ENCODE data around the gene PKD1L1. TPM values are rescaled to one million over a fixed set of nuclear protein-coding genes. Genes with fewer than 3 reads are reported as not detected.

Gene PKD1L1
- total and polyA plus RNA-seq, 3 donors from 2014 or later = 4.0 to 4.8 (median 4.2) TPM

DNA sequence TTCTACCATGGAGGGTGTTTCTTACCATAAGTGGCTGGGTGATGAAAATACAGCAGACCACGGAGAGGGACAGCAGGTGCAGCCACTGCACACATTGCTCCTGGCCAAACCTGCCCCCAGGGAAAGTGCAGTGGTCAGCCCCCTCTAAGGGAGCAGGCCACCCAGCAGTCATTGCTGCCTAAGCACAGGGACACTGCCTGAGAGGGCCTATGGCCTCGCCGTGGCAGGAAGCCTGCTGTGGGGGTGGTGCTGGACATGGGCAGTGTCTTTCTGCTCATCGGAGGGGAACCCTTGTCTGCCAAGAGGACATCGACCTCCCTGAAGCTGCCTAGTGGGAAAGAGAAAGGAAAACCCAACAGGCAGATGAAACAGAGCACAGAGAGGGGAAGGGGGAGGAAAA, 118.3 kb downstream of the PKD1L1 start:
- TF ChIP-seq, protein P1, sequence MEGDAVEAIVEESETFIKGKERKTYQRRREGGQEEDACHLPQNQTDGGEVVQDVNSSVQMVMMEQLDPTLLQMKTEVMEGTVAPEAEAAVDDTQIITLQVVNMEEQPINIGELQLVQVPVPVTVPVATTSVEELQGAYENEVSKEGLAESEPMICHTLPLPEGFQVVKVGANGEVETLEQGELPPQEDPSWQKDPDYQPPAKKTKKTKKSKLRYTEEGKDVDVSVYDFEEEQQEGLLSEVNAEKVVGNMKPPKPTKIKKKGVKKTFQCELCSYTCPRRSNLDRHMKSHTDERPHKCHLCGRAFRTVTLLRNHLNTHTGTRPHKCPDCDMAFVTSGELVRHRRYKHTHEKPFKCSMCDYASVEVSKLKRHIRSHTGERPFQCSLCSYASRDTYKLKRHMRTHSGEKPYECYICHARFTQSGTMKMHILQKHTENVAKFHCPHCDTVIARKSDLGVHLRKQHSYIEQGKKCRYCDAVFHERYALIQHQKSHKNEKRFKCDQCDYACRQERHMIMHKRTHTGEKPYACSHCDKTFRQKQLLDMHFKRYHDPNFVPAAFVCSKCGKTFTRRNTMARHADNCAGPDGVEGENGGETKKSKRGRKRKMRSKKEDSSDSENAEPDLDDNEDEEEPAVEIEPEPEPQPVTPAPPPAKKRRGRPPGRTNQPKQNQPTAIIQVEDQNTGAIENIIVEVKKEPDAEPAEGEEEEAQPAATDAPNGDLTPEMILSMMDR (IDR thresholded peaks at IDR 0.05) = no peak
- no peak for TF ChIP-seq POLR2A (IDR thresholded peaks at IDR 0.05)
- WGBS, 2 donors = 59 to 70% methylated on average over 5 of the region's 5 CpGs

DNA sequence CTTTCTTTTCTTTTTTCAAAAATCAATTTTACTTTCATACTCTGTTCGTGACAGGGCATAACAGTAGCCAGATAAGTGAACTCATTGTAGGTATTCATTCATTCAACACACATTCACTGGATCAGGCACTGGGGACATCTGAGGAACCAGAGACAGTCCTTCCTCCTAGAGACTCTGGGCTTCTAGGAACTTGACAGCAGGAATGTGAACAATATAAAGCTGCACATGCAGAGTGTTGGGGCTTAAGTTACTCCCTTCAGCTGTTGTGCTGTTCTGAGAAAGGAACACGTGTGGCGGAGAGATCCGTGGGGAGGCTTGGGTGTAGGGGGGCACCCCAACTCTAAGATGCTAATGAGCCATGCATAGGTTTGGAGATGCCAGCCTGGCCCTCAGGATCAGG, 120.4 kb downstream of the PKD1L1 start:
- Histone ChIP-seq H3K36me3 (ENCODE audit: low read depth, missing control alignments) (no peaks in the 10 kb centered on the region), H3K27ac (no peak overlapping the region), H3K9me3 (no peaks in the 10 kb centered on the region), H3K4me3 (no peak overlapping the region), H3K27me3 (no peaks in the 10 kb centered on the region), H3K4me1 (no peaks in the 10 kb centered on the region)
- DNase-seq = no peak
- TF ChIP-seq, protein P1 (IDR thresholded peaks at IDR 0.05) = no peak
- TF ChIP-seq POLR2A (IDR thresholded peaks at IDR 0.05) = no peak
- 75 to 85% methylated on average over 4 of the region's 4 CpGs for WGBS, 2 donors
- intact Hi-C loops (cut with DNase I; ENCODE audit: low total_unique reads) = no loop called here

More for the DNA sequence above, 118.3 kb downstream of the PKD1L1 start:
- Histone ChIP-seq H3K4me3 (no peak overlapping the region), H3K4me1 (no peaks in the 10 kb centered on the region), H3K9me3 (no peaks in the 10 kb centered on the region), H3K27ac (no peak overlapping the region), H3K27me3 (no peaks in the 10 kb centered on the region), H3K36me3 (ENCODE audit: low read depth, missing control alignments) (no peaks in the 10 kb centered on the region)
- intact Hi-C loops (cut with DNase I; ENCODE audit: low total_unique reads) = loop anchor here (5.0 kb wide), 1 partner anchor 563 kb away; no protein-coding TSS in a partner anchor
- DNase-seq = no peak

DNA sequence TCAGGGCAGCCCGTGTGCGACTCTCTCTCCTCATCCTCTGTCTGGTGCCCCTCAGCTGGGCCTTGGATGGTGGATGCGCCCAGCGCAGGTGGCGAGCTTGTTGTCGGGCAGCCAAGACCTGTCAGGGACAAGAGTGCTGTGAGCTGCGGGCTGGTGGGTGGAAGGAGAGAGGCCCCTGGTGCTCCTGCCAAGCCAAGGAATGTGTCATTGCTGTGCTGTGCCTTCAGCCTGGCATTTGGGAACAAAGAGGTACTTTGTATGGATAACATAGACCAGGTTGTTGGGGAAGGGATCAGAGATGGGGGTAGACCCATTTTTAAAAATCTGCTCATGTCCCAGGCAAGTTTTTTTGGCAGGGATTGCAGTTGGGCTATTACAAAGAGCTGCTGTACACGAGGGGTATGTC, 120.9 kb downstream of the PKD1L1 start:
- no peak for DNase-seq
- Histone ChIP-seq H3K9me3 (no peaks in the 10 kb centered on the region), H3K4me1 (no peaks in the 10 kb centered on the region), H3K36me3 (ENCODE audit: low read depth, missing control alignments) (no peaks in the 10 kb centered on the region), H3K27me3 (no peaks in the 10 kb centered on the region), H3K4me3 (no peak overlapping the region), H3K27ac (no peak overlapping the region)
- intact Hi-C loops (cut with DNase I; ENCODE audit: low total_unique reads) = no loop called here
- WGBS, 2 donors = 62 to 68% methylated on average over 8 of the region's 8 CpGs
- TF ChIP-seq, protein P1 (IDR thresholded peaks at IDR 0.05) = no peak
- no peak for TF ChIP-seq POLR2A (IDR thresholded peaks at IDR 0.05)

DNA sequence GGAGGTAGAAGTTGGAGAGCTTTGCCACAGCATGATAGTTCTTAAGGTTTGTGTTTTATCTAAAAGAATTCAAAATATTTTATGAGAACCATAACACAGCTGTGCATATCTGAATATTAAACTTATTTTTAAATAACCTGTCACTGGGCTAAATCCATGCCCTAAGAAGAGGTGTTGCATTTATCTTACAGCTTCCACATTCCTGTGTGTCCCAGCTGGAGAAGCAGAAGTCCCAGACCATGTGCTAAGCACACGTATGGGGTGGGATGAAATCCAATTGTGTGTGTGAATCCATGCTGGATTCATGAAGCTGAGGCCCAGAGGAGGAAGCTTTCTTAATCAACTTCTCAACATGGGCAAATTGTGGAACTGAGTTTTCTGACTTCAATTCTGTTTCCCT, 121.5 kb downstream of the PKD1L1 start:
- no peak for DNase-seq
- Histone ChIP-seq H3K27ac (no peak overlapping the region), H3K27me3 (no peaks in the 10 kb centered on the region), H3K4me1 (no peaks in the 10 kb centered on the region), H3K4me3 (no peak overlapping the region), H3K36me3 (ENCODE audit: low read depth, missing control alignments) (no peaks in the 10 kb centered on the region), H3K9me3 (no peaks in the 10 kb centered on the region)
- 60 to 80% methylated on average over 1 of the region's 1 CpG for WGBS, 2 donors
- TF ChIP-seq POLR2A (IDR thresholded peaks at IDR 0.05) = no peak
- TF ChIP-seq, protein P1 (IDR thresholded peaks at IDR 0.05) = no peak
- intact Hi-C loops (cut with DNase I; ENCODE audit: low total_unique reads) = no loop called here

DNA sequence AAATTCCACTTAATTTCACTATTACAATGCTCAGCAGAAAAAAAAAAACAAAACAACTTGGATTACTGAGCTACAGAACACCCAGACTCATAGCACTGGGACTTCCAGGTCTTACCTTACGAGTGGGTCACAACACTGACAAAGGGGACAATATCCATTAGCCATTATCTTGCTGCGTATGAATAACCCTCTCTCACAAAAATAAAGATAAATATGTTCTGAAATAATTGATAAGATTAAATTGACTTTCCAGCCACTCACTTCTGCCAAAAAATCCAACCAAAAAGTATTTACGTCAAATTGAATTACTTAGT, 128.7 kb downstream of the PKD1L1 start:
- WGBS, 2 donors = 78 to 87% methylated on average over 3 of the region's 3 CpGs

More for the DNA sequence above, 128.7 kb downstream of the PKD1L1 start:
- Histone ChIP-seq H3K36me3 (ENCODE audit: low read depth, missing control alignments) (no peaks in the 10 kb centered on the region), H3K9me3 (no peaks in the 10 kb centered on the region), H3K4me1 (no peaks in the 10 kb centered on the region), H3K27ac (no peak overlapping the region), H3K4me3 (no peak overlapping the region), H3K27me3 (no peaks in the 10 kb centered on the region)
- no peak for DNase-seq
- intact Hi-C loops (cut with DNase I; ENCODE audit: low total_unique reads) = loop anchor here (10.0 kb wide), 1 partner anchor 395 kb away; no protein-coding TSS in a partner anchor
- TF ChIP-seq POLR2A (IDR thresholded peaks at IDR 0.05) = no peak
- TF ChIP-seq, protein P1 (IDR thresholded peaks at IDR 0.05) = no peak
